IPS-18a (cell line): Measurements from ENCODE around the gene C2CD4C.

Experiments used
- H3K27ac ChIP-seq: one replicate; pipeline ENCODE4 v1.5.1; 2013; ENCODE audit warnings: low read length
- H3K27me3 ChIP-seq: one replicate; pipeline ENCODE4 v1.6.1; 2013; ENCODE audit warnings: mild to moderate bottlenecking, low read length; ENCODE audit not compliant: control insufficient read depth, insufficient read depth
- H3K36me3 ChIP-seq: one replicate; pipeline ENCODE4 v1.6.1; 2013; ENCODE audit warnings: low read depth, low read length; ENCODE audit not compliant: control insufficient read depth
- H3K4me1 ChIP-seq: one replicate; pipeline ENCODE4 v1.6.1; 2013; ENCODE audit warnings: low read depth, low read length; ENCODE audit not compliant: control insufficient read depth
- H3K4me3 ChIP-seq: one replicate; pipeline ENCODE4 v1.5.1; 2013; ENCODE audit warnings: low read length
- H3K9ac ChIP-seq: one replicate; pipeline ENCODE4 v1.6.1; 2013; ENCODE audit warnings: mild to moderate bottlenecking, low read length, moderate library complexity
- H3K9me3 ChIP-seq: one replicate; pipeline ENCODE4 v1.6.1; 2013; ENCODE audit warnings: low read depth, low read length; ENCODE audit not compliant: control insufficient read depth

C2CD4C gene

GRCh38 chr19:372306-372890, 36.5 kb downstream of the C2CD4C start:
- H3K27ac ChIP-seq: no peak overlapping the region
- H3K36me3 ChIP-seq: no peaks in the 10 kb centered on the region
- H3K9ac ChIP-seq: no peak overlapping the region
- H3K4me1 ChIP-seq: no peaks in the 10 kb centered on the region
- H3K9me3 ChIP-seq: no peaks in the 10 kb centered on the region
- H3K27me3 ChIP-seq: no peaks in the 10 kb centered on the region
- no peak overlapping the region for H3K4me3 ChIP-seq

DNA sequence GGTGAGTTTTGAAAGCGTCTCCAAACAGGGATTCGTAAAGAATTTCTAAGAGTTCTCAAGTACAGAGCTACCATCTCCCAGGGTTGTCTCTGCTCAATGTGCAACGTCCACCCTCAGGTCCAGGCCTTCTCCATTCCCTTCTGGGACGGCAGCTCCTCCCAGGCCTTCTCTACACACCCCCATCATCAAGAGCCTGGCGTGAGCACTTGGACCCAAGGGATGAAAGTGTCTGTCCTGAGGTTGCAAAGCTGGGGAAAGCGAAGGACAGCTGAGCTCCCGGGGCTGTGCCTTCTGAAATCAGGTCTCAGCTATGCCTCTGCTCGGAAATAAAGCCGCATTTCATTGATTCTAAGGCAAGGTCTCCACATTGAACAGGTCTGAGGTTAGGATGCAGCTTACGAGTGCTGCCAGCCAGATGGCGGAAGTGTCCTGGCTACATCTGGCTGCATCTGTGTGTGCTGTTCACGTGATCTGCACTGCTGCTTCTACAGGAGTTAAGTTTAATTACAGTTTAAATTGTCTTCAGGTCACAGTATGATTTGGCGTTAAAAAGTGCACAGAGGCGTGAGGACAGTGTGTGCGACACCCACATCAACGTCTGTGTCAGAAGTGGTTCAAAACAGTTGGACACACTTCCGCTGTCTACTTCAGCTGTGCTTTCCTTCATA, 37.3 kb downstream of the C2CD4C start:
- H3K4me1 ChIP-seq: no peaks in the 10 kb centered on the region
- no peak overlapping the region for H3K4me3 ChIP-seq
- H3K36me3 ChIP-seq: no peaks in the 10 kb centered on the region
- H3K27me3 ChIP-seq: no peaks in the 10 kb centered on the region
- no peak overlapping the region for H3K27ac ChIP-seq
- no peak overlapping the region for H3K9ac ChIP-seq
- no peaks in the 10 kb centered on the region for H3K9me3 ChIP-seq

DNA sequence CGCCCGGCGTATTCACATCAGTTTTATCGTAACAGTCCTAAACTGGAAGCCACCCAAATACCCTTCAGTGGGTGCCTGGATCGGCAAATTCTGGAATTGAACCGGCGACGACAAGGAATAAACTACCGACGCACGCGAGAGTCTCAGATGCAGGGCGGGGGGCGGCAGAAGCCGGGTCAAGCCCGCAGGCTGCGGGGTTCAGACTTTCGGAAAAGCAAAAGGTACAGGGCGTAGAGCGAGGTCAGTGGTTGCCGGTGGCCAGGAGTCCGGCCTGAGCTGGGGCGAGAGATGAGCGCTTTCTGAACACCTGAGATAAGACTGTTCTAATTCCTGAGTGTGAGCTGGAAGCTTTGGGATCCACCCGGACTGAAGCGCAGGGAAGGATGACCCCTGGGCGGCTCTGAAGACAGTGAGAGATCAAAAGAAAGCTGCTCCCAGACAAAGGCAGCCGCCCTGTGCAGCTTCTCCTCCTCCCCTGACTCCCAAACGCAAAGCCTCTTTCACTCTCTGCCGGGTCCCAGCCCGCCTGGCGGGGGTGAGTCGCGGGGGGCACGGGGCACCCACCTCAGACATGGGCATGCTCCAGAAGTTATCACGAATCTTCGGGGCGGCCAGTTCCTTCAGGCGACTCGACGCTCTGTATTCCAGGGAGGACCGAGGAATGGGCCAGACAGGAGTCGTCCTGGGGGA, 38.2 kb downstream of the C2CD4C start:
- Histone ChIP-seq H3K36me3 (no peaks in the 10 kb centered on the region), H3K9me3 (no peaks in the 10 kb centered on the region), H3K27ac (no peak overlapping the region), H3K4me3 (no peak overlapping the region), H3K9ac (no peak overlapping the region), H3K27me3 (no peaks in the 10 kb centered on the region), H3K4me1 (no peaks in the 10 kb centered on the region)

- H3K4me3 ChIP-seq: no peak overlapping the region
- no peak overlapping the region for H3K9ac ChIP-seq
- H3K36me3 ChIP-seq: no peaks in the 10 kb centered on the region
- no peaks in the 10 kb centered on the region for H3K4me1 ChIP-seq
- H3K9me3 ChIP-seq: no peaks in the 10 kb centered on the region
- no peak overlapping the region for H3K27ac ChIP-seq
- no peaks in the 10 kb centered on the region for H3K27me3 ChIP-seq
Measured at GRCh38 chr19:369876-370275, 39.1 kb downstream of the C2CD4C start.

- Histone ChIP-seq H3K9ac (no peak overlapping the region), H3K4me1 (no peaks in the 10 kb centered on the region), H3K27me3 (no peaks in the 10 kb centered on the region), H3K36me3 (no peaks in the 10 kb centered on the region), H3K27ac (no peak overlapping the region), H3K9me3 (no peaks in the 10 kb centered on the region), H3K4me3 (no peak overlapping the region)
Measured at GRCh38 chr19:369256-369655, 39.7 kb downstream of the C2CD4C start.

DNA sequence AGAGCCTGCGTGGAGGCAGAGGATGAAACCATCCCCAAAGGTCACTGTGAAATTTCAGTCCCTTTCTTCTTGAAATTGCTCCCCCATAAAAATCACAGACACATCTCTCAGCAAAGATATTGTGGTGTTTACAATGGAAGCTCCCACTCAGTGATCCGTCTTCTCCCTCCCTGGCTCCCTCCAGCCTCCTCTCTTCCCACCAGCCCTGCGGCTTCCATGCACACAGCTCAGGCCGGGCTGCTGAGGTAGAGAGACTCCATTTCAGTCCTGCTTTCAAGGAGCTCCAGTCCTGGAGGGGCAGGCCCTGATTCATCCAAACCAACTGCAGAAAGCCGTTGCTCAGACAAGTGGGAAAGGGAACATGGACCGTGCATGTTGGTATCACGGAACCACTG, 40.3 kb downstream of the C2CD4C start:
- Histone ChIP-seq H3K36me3 (no peaks in the 10 kb centered on the region), H3K4me3 (no peak overlapping the region), H3K27me3 (no peaks in the 10 kb centered on the region), H3K4me1 (no peaks in the 10 kb centered on the region), H3K9me3 (no peaks in the 10 kb centered on the region), H3K27ac (no peak overlapping the region), H3K9ac (no peak overlapping the region)

GRCh38 chr19:367963-368629, 40.9 kb downstream of the C2CD4C start:
- Histone ChIP-seq H3K27me3 (no peaks in the 10 kb centered on the region), H3K36me3 (no peaks in the 10 kb centered on the region), H3K9ac (no peak overlapping the region), H3K27ac (no peak overlapping the region), H3K9me3 (no peaks in the 10 kb centered on the region), H3K4me3 (no peak overlapping the region), H3K4me1 (no peaks in the 10 kb centered on the region)

- Histone ChIP-seq H3K27ac (no peak overlapping the region), H3K9me3 (no peaks in the 10 kb centered on the region), H3K4me3 (no peak overlapping the region), H3K9ac (no peak overlapping the region), H3K4me1 (no peaks in the 10 kb centered on the region), H3K36me3 (no peaks in the 10 kb centered on the region), H3K27me3 (no peaks in the 10 kb centered on the region)
Measured at GRCh38 chr19:367561-367960, 41.4 kb downstream of the C2CD4C start.

- Histone ChIP-seq H3K9ac (no peak overlapping the region), H3K36me3 (no peaks in the 10 kb centered on the region), H3K4me3 (no peak overlapping the region), H3K27ac (no peak overlapping the region), H3K4me1 (no peaks in the 10 kb centered on the region), H3K27me3 (no peaks in the 10 kb centered on the region), H3K9me3 (no peaks in the 10 kb centered on the region)
Measured at GRCh38 chr19:366951-367350, 42.0 kb downstream of the C2CD4C start.

DNA sequence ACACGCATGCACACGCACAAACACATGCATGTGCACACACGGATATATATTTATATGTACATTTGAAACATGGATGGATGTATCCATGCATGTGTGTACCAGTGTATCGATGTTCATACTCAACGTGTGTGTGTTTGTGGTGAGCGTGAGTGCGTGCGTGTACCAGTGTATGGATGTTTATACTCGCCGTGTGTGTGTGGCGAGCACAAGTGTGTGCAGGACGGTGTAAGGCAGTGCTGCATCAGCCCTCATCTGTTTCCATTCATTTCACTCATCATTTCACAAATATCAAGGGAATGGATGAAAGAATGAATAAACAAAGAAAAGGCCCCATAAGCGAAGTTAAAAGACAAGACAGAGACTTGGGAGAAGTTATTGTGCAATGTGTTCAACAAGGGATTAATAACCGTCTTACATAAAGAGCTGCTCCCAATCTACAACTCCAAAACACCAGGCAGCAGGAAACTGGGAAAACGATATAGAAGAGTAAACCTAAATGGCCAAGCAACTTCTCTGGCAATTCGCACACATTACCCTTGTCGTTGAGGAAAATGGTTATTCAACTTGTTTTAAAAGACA, 42.7 kb downstream of the C2CD4C start:
- Histone ChIP-seq H3K27ac (no peak overlapping the region), H3K36me3 (no peaks in the 10 kb centered on the region), H3K27me3 (no peaks in the 10 kb centered on the region), H3K4me1 (no peaks in the 10 kb centered on the region), H3K9me3 (no peaks in the 10 kb centered on the region), H3K4me3 (no peak overlapping the region), H3K9ac (no peak overlapping the region)

GRCh38 chr19:364496-365287, 44.3 kb downstream of the C2CD4C start:
- H3K27ac ChIP-seq: no peak overlapping the region
- no peak overlapping the region for H3K9ac ChIP-seq
- H3K4me1 ChIP-seq: no peaks in the 10 kb centered on the region
- H3K9me3 ChIP-seq: no peaks in the 10 kb centered on the region
- H3K36me3 ChIP-seq: no peaks in the 10 kb centered on the region
- no peak overlapping the region for H3K4me3 ChIP-seq
- H3K27me3 ChIP-seq: no peaks in the 10 kb centered on the region
